ENCODE data around the gene GTF2F1.

GTF2F1 gene

DNA sequence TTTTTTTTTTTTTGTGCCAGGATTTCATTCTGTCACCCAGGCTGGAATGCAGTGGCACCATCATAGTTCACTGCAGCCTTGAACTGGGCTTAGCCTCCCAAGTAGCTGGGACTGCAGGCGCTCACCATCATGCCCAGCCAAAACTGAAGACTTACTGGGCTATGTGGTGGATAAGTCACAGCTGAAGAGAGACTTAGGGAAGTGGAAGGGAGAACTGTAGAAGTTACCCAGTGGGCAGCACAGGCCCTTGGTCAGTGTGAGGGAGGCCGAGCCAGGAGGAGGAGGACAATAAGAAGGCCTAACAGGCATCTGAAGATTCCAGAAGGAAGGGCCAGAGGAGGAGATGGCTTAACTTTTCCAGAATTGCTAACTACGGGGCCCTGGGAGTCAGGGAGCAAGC lies 13.2 kb downstream of the GTF2F1 start:
- no peaks in the 10 kb centered on the region for H3K27me3 ChIP-seq (ENCODE audit: insufficient read depth, poor library complexity, severe bottlenecking)
- no peak for DNase-seq (ENCODE audit: low read depth in 1 of 2, low spot score in 1 of 2)
- no peak overlapping the region for H3K27ac ChIP-seq (replicated peaks)
- H3K4me3 ChIP-seq (replicated peaks; ENCODE audit: insufficient read depth, low read length), result no peak overlapping the region
- TF ChIP-seq REST (IDR thresholded peaks at IDR 0.05; ENCODE audit: insufficient replicate concordance, low read depth) (no peak), POLR2AphosphoS5 (IDR thresholded peaks at IDR 0.05; ENCODE audit: low read depth) (no peak), GABPA (IDR thresholded peaks at IDR 0.05; ENCODE audit: low read depth) (no peak), SPI1 (IDR thresholded peaks at IDR 0.05; ENCODE audit: borderline replicate concordance, low read depth) (no peak)
- TF ChIP-seq, protein P1, sequence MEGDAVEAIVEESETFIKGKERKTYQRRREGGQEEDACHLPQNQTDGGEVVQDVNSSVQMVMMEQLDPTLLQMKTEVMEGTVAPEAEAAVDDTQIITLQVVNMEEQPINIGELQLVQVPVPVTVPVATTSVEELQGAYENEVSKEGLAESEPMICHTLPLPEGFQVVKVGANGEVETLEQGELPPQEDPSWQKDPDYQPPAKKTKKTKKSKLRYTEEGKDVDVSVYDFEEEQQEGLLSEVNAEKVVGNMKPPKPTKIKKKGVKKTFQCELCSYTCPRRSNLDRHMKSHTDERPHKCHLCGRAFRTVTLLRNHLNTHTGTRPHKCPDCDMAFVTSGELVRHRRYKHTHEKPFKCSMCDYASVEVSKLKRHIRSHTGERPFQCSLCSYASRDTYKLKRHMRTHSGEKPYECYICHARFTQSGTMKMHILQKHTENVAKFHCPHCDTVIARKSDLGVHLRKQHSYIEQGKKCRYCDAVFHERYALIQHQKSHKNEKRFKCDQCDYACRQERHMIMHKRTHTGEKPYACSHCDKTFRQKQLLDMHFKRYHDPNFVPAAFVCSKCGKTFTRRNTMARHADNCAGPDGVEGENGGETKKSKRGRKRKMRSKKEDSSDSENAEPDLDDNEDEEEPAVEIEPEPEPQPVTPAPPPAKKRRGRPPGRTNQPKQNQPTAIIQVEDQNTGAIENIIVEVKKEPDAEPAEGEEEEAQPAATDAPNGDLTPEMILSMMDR (IDR thresholded peaks at IDR 0.05; ENCODE audit: insufficient read depth, low read length), result no peak

- Histone ChIP-seq H3K4me3 (replicated peaks; ENCODE audit: insufficient read depth, low read length) (no peak overlapping the region), H3K27me3 (ENCODE audit: insufficient read depth, poor library complexity, severe bottlenecking) (no peaks in the 10 kb centered on the region), H3K27ac (replicated peaks) (no peak overlapping the region)
- no peak for DNase-seq (ENCODE audit: low read depth in 1 of 2, low spot score in 1 of 2)
- TF ChIP-seq POLR2AphosphoS5 (IDR thresholded peaks at IDR 0.05; ENCODE audit: low read depth), result 0 out of 2 replicates have a peak, but pooled peaks have one; percentile 4
- no peak for TF ChIP-seq GABPA (IDR thresholded peaks at IDR 0.05; ENCODE audit: low read depth)
Observed at GRCh38 chr19:6378486-6378885, 14.5 kb downstream of the GTF2F1 start.

DNA sequence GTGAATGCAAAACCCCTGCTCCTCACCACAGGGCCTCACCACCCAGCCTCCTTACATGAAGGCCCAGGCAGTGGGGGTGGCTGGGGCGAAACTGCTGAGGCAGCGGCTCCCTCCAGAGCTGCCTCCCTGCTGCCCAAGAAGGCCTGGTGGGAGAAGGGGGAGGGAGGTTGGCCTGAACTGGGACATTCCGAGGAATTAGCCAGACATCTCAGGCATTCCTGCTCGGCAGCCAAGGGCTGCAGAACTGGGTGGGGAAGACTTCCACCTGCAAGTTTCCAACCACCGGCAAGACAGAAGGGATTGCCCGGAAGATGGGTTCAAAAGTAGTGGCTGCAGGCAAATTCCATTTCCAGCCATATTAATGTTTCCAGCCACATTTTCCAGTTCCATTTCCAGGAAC lies 14.9 kb downstream of the GTF2F1 start:
- no peak for DNase-seq (ENCODE audit: low read depth in 1 of 2, low spot score in 1 of 2)
- Histone ChIP-seq H3K27me3 (ENCODE audit: insufficient read depth, poor library complexity, severe bottlenecking) (no peaks in the 10 kb centered on the region), H3K27ac (replicated peaks) (no peak overlapping the region), H3K4me3 (replicated peaks; ENCODE audit: insufficient read depth, low read length) (no peak overlapping the region)
- 0 out of 2 replicates have a peak, but pooled peaks have one; percentile 1 for TF ChIP-seq POLR2AphosphoS5 (IDR thresholded peaks at IDR 0.05; ENCODE audit: low read depth)
- TF ChIP-seq GABPA (IDR thresholded peaks at IDR 0.05; ENCODE audit: low read depth), result no peak
- no peak for TF ChIP-seq SPI1 (IDR thresholded peaks at IDR 0.05; ENCODE audit: borderline replicate concordance, low read depth)
- no peak for TF ChIP-seq REST (IDR thresholded peaks at IDR 0.05; ENCODE audit: insufficient replicate concordance, low read depth)
- TF ChIP-seq, protein P1 (IDR thresholded peaks at IDR 0.05; ENCODE audit: insufficient read depth, low read length), result no peak

DNA sequence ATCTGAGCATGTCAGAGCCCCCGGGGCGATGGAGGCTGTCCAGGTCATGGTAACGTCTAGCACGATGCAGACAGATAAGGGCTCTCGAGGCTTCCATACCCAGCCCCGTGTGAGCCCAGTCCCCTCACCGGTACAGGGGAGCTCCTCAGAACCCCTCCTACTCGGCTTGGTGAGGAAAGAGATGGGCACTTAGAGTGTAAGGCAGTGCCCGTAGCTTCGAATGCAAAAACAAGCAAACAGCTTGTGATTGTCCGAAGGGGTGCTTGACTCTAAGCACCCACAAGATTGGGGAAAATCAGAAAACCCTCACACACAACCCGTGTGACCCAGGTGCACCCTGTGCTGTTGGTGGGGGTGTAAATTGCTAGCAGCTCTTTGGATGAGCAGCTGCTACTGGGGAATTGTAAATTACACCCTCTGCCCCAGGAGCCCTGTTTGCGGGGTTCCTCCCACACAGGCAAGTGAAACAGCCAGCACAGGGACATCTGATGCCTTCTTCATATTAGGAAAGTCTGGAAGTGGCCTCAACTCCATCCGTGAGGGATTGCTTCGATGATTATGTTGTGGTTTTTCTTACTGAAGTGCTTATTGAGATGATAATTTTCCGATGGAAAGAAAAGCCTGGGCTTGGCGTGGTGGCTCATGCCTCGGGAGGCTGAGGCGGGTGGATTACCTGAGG lies 16.3 kb downstream of the GTF2F1 start:
- Histone ChIP-seq H3K4me3 (replicated peaks; ENCODE audit: insufficient read depth, low read length) (no peak overlapping the region), H3K27ac (replicated peaks) (no peak overlapping the region), H3K27me3 (ENCODE audit: insufficient read depth, poor library complexity, severe bottlenecking) (no peaks in the 10 kb centered on the region)
- no peak for TF ChIP-seq POLR2AphosphoS5 (IDR thresholded peaks at IDR 0.05; ENCODE audit: low read depth)
- TF ChIP-seq, protein P1 (IDR thresholded peaks at IDR 0.05; ENCODE audit: insufficient read depth, low read length), result no peak
- no peak for TF ChIP-seq REST (IDR thresholded peaks at IDR 0.05; ENCODE audit: insufficient replicate concordance, low read depth)
- DNase-seq (ENCODE audit: low read depth in 1 of 2, low spot score in 1 of 2), result no peak
